Stomach smooth muscle (tissue), 2 donors: Measurements from ENCODE around the gene FBXL19.

Experiments used
- H3K27ac ChIP-seq: one replicate; pipeline ENCODE4 v1.7.0; 2013; ENCODE audit warnings: mild to moderate bottlenecking, low read length, inconsistent platforms
- H3K27me3 ChIP-seq, 2 donors: one replicate each; pipeline ENCODE4 v1.7.0; 2013; ENCODE audit warnings: low read length in 2 of 2; ENCODE audit not compliant: insufficient read depth in 2 of 2, control insufficient read depth in 1 of 2
- H3K36me3 ChIP-seq, 2 donors: one replicate each; pipeline ENCODE4 v1.7.0; 2013; ENCODE audit warnings: low read length in 2 of 2; ENCODE audit not compliant: control insufficient read depth in 2 of 2, insufficient read depth in 2 of 2
- H3K4me1 ChIP-seq: one replicate; pipeline ENCODE4 v1.7.0; 2013; ENCODE audit warnings: low read length; ENCODE audit not compliant: control insufficient read depth, insufficient read depth
- H3K4me3 ChIP-seq, 2 donors: one replicate each; pipeline ENCODE4 v1.7.0; 2013; ENCODE audit warnings: low read length in 2 of 2
- H3K9ac ChIP-seq, 2 donors: one replicate each; pipeline ENCODE4 v1.7.0; 2013; ENCODE audit warnings: low read length in 2 of 2, mild to moderate bottlenecking in 1 of 2
- H3K9me3 ChIP-seq, 2 donors: one replicate each; pipeline ENCODE4 v1.7.0; 2013; ENCODE audit warnings: low read length in 2 of 2; ENCODE audit not compliant: control insufficient read depth in 2 of 2
- donor health status: healthy.
- donor health status: Pancreatic carcinoma.

Gene FBXL19

GRCh38 chr16:30896261-30896888, 27.0 kb upstream of the FBXL19 start, which contains the start of gene CTF1:
Gene CTF1, plus strand, starts transcription at chr16:30896614. Its CDS starts 30 bp downstream, at chr16:30896644.
- peaks cover 47% of the 10 kb centered on the region for H3K4me1 ChIP-seq

GRCh38 chr16:30896889-30897733, 26.3 kb upstream of the FBXL19 start:
- Histone ChIP-seq H3K4me1 (peaks cover 51% of the 10 kb centered on the region), H3K27ac (peak overlapping the region; percentile 99), H3K9ac (peak overlapping the region; percentile 94 to 97), H3K4me3 (peak overlapping the region; percentile 81 to 83), H3K36me3 (peaks cover 2 to 3% of the 10 kb centered on the region in 2 donors), H3K9me3 (no peaks in the 10 kb centered on the region), H3K27me3 (no peaks in the 10 kb centered on the region)

More at GRCh38 chr16:30896261-30896888, 27.0 kb upstream of the FBXL19 start, which contains the start of gene CTF1:
- Histone ChIP-seq H3K27me3 (no peaks in the 10 kb centered on the region), H3K36me3 (peaks cover 3 to 4% of the 10 kb centered on the region in 2 donors), H3K9me3 (no peaks in the 10 kb centered on the region), H3K4me3 (peak within 1 kb of the TSS; percentile 81 to 83), H3K9ac (peak within 1 kb of the TSS; percentile 94 to 97), H3K27ac (peak within 1 kb of the TSS; percentile 99)

GRCh38 chr16:30899794-30900193, 23.6 kb upstream of the FBXL19 start:
- no peak overlapping the region for H3K4me3 ChIP-seq
- H3K4me1 ChIP-seq, result peaks cover 41% of the 10 kb centered on the region

GRCh38 chr16:30900588-30900987, 22.8 kb upstream of the FBXL19 start:
- Histone ChIP-seq H3K4me1 (peaks cover 33% of the 10 kb centered on the region), H3K9me3 (no peaks in the 10 kb centered on the region), H3K27me3 (no peaks in the 10 kb centered on the region), H3K36me3 (peaks cover 0 to 3% of the 10 kb centered on the region in 2 donors), H3K4me3 (no peak overlapping the region), H3K27ac (no peak overlapping the region), H3K9ac (no peak overlapping the region)

More at GRCh38 chr16:30899794-30900193, 23.6 kb upstream of the FBXL19 start:
- peaks cover 0 to 3% of the 10 kb centered on the region in 2 donors for H3K36me3 ChIP-seq
- H3K27ac ChIP-seq, result no peak overlapping the region
- H3K9me3 ChIP-seq, result no peaks in the 10 kb centered on the region
- no peaks in the 10 kb centered on the region for H3K27me3 ChIP-seq
- no peak overlapping the region for H3K9ac ChIP-seq

GRCh38 chr16:30901201-30902028, 22.0 kb upstream of the FBXL19 start:
- Histone ChIP-seq H3K4me1 (peaks cover 26% of the 10 kb centered on the region), H3K4me3 (peak overlapping the region; percentile 65 to 76), H3K9ac (peak overlapping the region; percentile 66 to 70)

GRCh38 chr16:30902029-30902972, 21.1 kb upstream of the FBXL19 start:
- Histone ChIP-seq H3K4me1 (peaks cover 18% of the 10 kb centered on the region), H3K9me3 (no peaks in the 10 kb centered on the region), H3K9ac (peak overlapping the region; percentile 75 to 80), H3K27me3 (no peaks in the 10 kb centered on the region), H3K36me3 (peaks cover 3% of the 10 kb centered on the region in 2 donors), H3K4me3 (peak overlapping the region; percentile 65 to 76), H3K27ac (peak overlapping the region; percentile 84)

More at GRCh38 chr16:30901201-30902028, 22.0 kb upstream of the FBXL19 start:
- H3K9me3 ChIP-seq, result no peaks in the 10 kb centered on the region
- peaks cover 3% of the 10 kb centered on the region in 2 donors for H3K36me3 ChIP-seq
- peak overlapping the region; percentile 24 for H3K27ac ChIP-seq
- no peaks in the 10 kb centered on the region for H3K27me3 ChIP-seq

GRCh38 chr16:30903002-30903401, 20.4 kb upstream of the FBXL19 start:
- Histone ChIP-seq H3K9ac (peak overlapping the region; percentile 42 to 80), H3K4me3 (peak overlapping the region in 1 of 2 donors; percentile 76), H3K4me1 (peaks cover 15% of the 10 kb centered on the region), H3K9me3 (no peaks in the 10 kb centered on the region), H3K27me3 (no peaks in the 10 kb centered on the region), H3K36me3 (peaks cover 3% of the 10 kb centered on the region in 2 donors), H3K27ac (peak overlapping the region; percentile 84)

GRCh38 chr16:30903596-30903995, 19.8 kb upstream of the FBXL19 start:
- H3K36me3 ChIP-seq, result peaks cover 3% of the 10 kb centered on the region in 2 donors
- H3K9ac ChIP-seq, result no peak overlapping the region
- H3K4me1 ChIP-seq, result peaks cover 15% of the 10 kb centered on the region
- H3K27me3 ChIP-seq, result no peaks in the 10 kb centered on the region
- H3K27ac ChIP-seq, result peak overlapping the region; percentile 46
- no peaks in the 10 kb centered on the region for H3K9me3 ChIP-seq
- H3K4me3 ChIP-seq, result no peak overlapping the region

GRCh38 chr16:30904114-30904780, 19.1 kb upstream of the FBXL19 start:
- Histone ChIP-seq H3K9me3 (no peaks in the 10 kb centered on the region), H3K27ac (peak overlapping the region; percentile 46), H3K27me3 (no peaks in the 10 kb centered on the region), H3K4me3 (no peak overlapping the region), H3K4me1 (peaks cover 15% of the 10 kb centered on the region), H3K9ac (no peak overlapping the region), H3K36me3 (peaks cover 3% of the 10 kb centered on the region in 2 donors)
